Thyroid gland (tissue), 4 donors: ENCODE data around the gene KCNIP1. TPM values are rescaled to one million over a fixed set of nuclear protein-coding genes. Genes with fewer than 3 reads are reported as not detected.

Source experiments
- DNase-seq, 2 donors: peaks; one replicate each; pipeline ENCODE4 v3.0.0-alpha.2; 2019
- H3K27ac ChIP-seq, 3 donors: fragments of 200-600 bp; sonication (generic); 1 replicate in 2 of 3; 2 replicates in 1 of 3; pipeline ENCODE4 v1.5.1; 2016 to 2019; ENCODE audit warnings: mild to moderate bottlenecking in 1 of 3, moderate library complexity in 1 of 3
- H3K27me3 ChIP-seq: fragments of 200-600 bp; sonication (generic); one replicate; pipeline ENCODE4 v1.5.1; 2019
- H3K36me3 ChIP-seq, 2 donors: fragments of 200-600 bp; sonication (generic); one replicate each; pipeline ENCODE4 v1.5.1; 2016 to 2019
- H3K4me1 ChIP-seq, 2 donors: fragments of 200-600 bp; sonication (generic); one replicate each; pipeline ENCODE4 v1.5.1; 2017 to 2019
- H3K4me3 ChIP-seq, 3 donors: fragments of 200-600 bp; sonication (generic); replicated peaks in 1 of 3; 1 replicate in 2 of 3; 2 replicates in 1 of 3; pipeline ENCODE4 v1.5.1; 2016; ENCODE audit warnings: mild to moderate bottlenecking in 1 of 3
- H3K9me3 ChIP-seq: fragments of 200-600 bp; sonication (generic); one replicate; pipeline ENCODE4 v1.5.1; 2017
- CTCF ChIP-seq, 6 experiments: fragments of 200-600 bp in 3 of 6; fragments of 450-650 bp in 3 of 6; sonication (generic) in 3 of 6; IDR thresholded peaks; one replicate each; pipeline ENCODE4 v1.5.1; 2016 to 2019; ENCODE audit warnings: antibody characterized with exemption in 6 of 6, mild to moderate bottlenecking in 2 of 6, inconsistent platforms in 1 of 6, moderate library complexity in 1 of 6
- POLR2A ChIP-seq, 2 donors: fragments of 450-650 bp; IDR thresholded peaks; one replicate each; pipeline ENCODE4 v1.6.1; 2017; ENCODE audit warnings: antibody characterized with exemption in 2 of 2, mild to moderate bottlenecking in 2 of 2, moderate library complexity in 1 of 2
- WGBS, 2 donors: methylation state at CpG; one replicate each; pipeline ENCODE4 v1.1.5; 2017; 5-methylcytosine and 5-hydroxymethylcytosine counted together
- intact Hi-C: fragments of 100-400 bp; cut with DNase I; formaldehyde crosslinking; loops from one replicate; pipeline ENCODE4 v1.15.1; 2023
- total RNA-seq, 4 donors: library from RNA; depleted of rRNA; stranded (reverse); fragments of >200 nt; gene quantifications; one replicate each; pipeline ENCODE4 v1.2.3, GENCODE V29; 2016

The KCNIP1 gene
- total RNA-seq, 4 donors from 2014 or later, result 0.54 to 1.7 TPM; not detected in 2

GRCh38 chr5:170538096-170538465 lies 34.3 kb downstream of the KCNIP1 start:
- H3K36me3 ChIP-seq, result no peaks in the 10 kb centered on the region
- intact Hi-C loops, result no loop called here
- no peaks in the 10 kb centered on the region for H3K27me3 ChIP-seq
- no peak for DNase-seq
- no peaks in the 10 kb centered on the region for H3K9me3 ChIP-seq
- 82 to 92% methylated on average over 3 of the region's 3 CpGs for WGBS, 2 donors
- H3K4me1 ChIP-seq, result no peaks in the 10 kb centered on the region
- no peak overlapping the region for H3K4me3 ChIP-seq
- H3K27ac ChIP-seq, result no peak overlapping the region
- TF ChIP-seq CTCF (IDR thresholded peaks at IDR 0.05) (no peak), POLR2A (IDR thresholded peaks at IDR 0.05) (no peak)

GRCh38 chr5:170538696-170539586 lies 35.1 kb downstream of the KCNIP1 start:
- no peaks in the 10 kb centered on the region for H3K27me3 ChIP-seq

GRCh38 chr5:170540271-170540670 lies 36.5 kb downstream of the KCNIP1 start:
- Histone ChIP-seq H3K36me3 (no peaks in the 10 kb centered on the region), H3K27me3 (no peaks in the 10 kb centered on the region), H3K9me3 (no peaks in the 10 kb centered on the region), H3K4me3 (no peak overlapping the region), H3K4me1 (no peaks in the 10 kb centered on the region), H3K27ac (no peak overlapping the region)
- intact Hi-C loops, result no loop called here
- 100% methylated on average over 1 of the region's 1 CpG for WGBS, 2 donors
- no peak for TF ChIP-seq POLR2A (IDR thresholded peaks at IDR 0.05)
- TF ChIP-seq CTCF (IDR thresholded peaks at IDR 0.05), result no peak
- no peak for DNase-seq

More at GRCh38 chr5:170538696-170539586, 35.1 kb downstream of the KCNIP1 start:
- DNase-seq, result no peak
- H3K9me3 ChIP-seq, result no peaks in the 10 kb centered on the region
- H3K27ac ChIP-seq, result no peak overlapping the region
- no peak for TF ChIP-seq POLR2A (IDR thresholded peaks at IDR 0.05)
- TF ChIP-seq CTCF (IDR thresholded peaks at IDR 0.05), result no peak
- no peaks in the 10 kb centered on the region for H3K4me1 ChIP-seq
- H3K4me3 ChIP-seq, result no peak overlapping the region
- H3K36me3 ChIP-seq, result no peaks in the 10 kb centered on the region
- intact Hi-C loops, result no loop called here
- WGBS, 2 donors, result 85 to 93% methylated on average over 6 of the region's 6 CpGs

- intact Hi-C loops, result no loop called here
- 96 to 100% methylated on average over 1 of the region's 1 CpG for WGBS, 2 donors
- TF ChIP-seq CTCF (IDR thresholded peaks at IDR 0.05) (no peak), POLR2A (IDR thresholded peaks at IDR 0.05) (no peak)
Observed at GRCh38 chr5:170541146-170541769, 37.4 kb downstream of the KCNIP1 start.

More at GRCh38 chr5:170541146-170541769, 37.4 kb downstream of the KCNIP1 start:
- Histone ChIP-seq H3K4me1 (no peaks in the 10 kb centered on the region), H3K36me3 (no peaks in the 10 kb centered on the region), H3K4me3 (no peak overlapping the region), H3K9me3 (no peaks in the 10 kb centered on the region), H3K27me3 (no peaks in the 10 kb centered on the region), H3K27ac (no peak overlapping the region)
- no peak for DNase-seq
